ENCODE data around the gene SPARCL1.
"Not testable (repeated sequence)": the region's sequence is repeated elsewhere in the genome, so short reads cannot be mapped to it uniquely, and the experiment has no call there.

SPARCL1 gene

DNA sequence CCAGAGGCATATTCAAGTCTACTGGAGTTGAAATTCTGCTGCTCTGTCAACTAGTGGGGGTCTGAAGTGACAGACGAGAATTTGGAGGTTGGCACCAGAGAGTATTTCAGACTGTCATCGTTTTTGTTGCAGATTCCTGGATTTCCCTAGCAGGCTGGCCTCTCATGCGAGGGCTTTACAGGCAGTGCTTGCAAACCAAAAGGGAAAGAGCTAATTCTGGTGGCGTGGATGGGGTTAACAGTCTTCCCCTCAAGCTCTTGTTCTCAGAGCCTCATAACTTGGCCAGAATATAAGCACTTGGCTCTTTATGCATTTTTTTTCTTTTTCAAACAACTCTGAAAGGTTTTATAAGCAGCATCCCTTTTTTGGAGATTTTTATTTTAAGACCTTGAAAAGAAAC is at the start of gene SPARCL1:
SPARCL1 (minus strand) TSS at position 190 of the 400 bp plus-strand sequence. CDS start 29,802 bp downstream, outside the sequence.
- DNase-seq, result no peak

DNA sequence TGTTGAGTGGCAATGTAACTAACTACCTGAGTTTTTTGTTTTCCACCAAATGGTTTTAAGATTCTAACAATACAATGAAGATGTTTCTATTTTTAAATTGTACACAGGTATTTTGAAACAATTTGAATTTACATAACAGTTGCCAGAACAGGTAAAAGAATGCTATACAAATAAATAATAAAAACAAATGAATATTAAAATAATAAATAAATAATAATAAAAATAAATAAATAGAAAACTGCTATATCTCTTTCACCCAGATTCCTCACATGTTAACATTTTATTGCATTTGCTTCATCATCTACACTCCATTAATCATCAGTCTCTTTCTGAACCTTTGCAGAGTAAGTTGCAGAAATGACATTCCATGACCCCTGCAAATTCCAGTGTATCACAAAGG is 46.8 kb upstream of the SPARCL1 start:
- no peak for DNase-seq

GRCh38 chr4:87575408-87575807 is 46.2 kb upstream of the SPARCL1 start:
- DNase-seq, result peak; percentile 25

DNA sequence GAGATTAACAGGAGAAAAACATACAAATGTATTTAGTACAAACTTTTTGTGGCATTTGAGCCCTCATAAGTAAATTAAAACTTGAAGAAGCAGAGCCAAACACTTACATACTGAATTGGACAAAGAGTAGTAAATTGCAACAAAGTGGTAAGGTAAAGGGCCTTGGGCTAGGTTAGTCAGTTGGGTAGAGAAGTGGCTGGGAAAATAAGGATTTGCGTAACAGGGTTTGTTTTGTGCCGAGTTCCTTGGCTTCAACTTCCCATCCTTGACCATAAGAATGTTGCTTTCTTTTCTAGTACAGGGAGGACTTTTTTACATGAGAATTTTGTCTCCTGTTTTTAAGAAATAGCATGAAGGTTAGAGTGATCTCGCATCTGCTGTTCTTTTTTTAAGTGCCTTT is 45.8 kb upstream of the SPARCL1 start:
- DNase-seq, result no peak

GRCh38 chr4:87574376-87574775 is 45.2 kb upstream of the SPARCL1 start:
- not testable (repeated sequence) for DNase-seq

- DNase-seq, result peak; percentile 18
These were observed 41.2 kb upstream of the SPARCL1 start for GRCh38 chr4:87570290-87570805.

DNA sequence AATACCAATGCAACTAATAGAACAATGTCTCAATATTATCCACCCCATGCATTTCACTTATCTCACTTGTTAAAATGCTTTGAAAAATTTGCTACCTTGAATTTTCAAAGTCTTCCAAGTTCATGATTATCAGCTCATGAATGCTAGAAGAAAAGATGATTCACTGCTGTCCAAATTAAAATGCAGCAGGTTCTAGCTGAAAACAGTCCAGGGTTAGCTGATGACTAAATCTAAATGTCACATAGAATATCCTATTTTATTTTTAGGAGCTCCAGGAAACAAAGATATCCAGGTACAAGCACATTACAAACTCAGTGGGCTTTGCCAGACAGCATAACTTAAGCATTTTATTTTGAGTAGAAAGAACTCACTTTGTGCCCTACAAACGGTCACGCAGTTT is 38.0 kb upstream of the SPARCL1 start:
- no peak for DNase-seq

DNA sequence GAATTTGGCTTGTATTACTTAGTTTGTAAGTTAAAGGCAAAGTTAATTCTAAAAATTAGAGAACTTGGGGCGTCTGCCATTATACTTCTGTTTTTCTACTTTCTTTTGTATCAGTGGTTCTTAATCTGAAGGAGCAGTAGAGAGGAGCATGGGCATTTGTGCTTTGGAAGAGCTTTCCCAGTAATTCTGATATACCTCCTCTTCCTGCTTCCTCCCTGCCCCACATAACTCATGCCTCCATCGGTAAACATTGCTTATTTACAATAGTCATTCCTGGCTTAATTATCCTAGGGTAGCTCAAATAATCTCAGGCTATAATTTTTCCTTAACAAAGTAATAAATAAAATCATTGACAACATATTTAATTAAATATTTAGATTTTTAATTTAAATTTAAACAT is 37.1 kb upstream of the SPARCL1 start:
- no peak for DNase-seq

- DNase-seq, result no peak
These were observed 36.6 kb upstream of the SPARCL1 start for GRCh38 chr4:87565746-87566145.

DNA sequence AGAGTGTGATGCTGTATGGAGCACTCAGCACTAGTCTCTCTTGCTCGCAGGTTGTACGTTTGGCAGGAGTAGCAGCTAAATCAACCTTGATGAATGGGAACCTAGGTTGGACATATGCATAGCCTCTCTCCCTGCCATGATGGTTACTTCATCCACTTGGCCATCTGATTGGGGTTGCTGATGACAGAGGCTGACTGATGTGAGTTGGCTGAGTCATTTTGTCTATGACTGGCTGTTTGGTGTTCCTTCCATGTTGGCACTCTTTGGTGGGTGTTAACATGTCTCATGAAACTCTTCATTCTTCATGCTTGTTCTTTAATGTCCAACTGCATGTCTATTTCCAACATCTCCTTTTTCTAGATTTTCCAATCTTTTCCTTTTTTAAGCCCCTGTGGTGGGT is 31.6 kb upstream of the SPARCL1 start:
- peak; percentile 21 for DNase-seq

- DNase-seq, result peak; percentile 85
These were observed 30.1 kb upstream of the SPARCL1 start for GRCh38 chr4:87559090-87559837.

DNA sequence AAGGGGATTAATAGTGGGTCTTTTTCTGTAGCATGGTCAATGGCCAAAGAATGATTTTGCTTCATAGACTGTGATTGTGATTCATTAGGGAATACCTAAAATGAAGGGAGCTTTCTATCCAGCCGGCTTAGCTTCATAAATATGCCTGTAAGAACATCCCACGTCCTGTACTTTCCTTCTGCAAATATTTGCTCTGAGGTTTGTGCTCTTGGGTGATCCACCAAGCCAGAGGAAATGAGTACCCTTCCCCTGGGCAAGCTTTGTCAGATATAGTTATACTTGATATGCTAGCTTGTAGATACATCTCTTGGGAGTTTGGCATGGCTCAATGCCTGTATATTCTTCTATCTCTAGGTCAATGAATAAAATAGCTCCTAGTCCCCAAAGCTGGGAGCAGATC is 28.2 kb upstream of the SPARCL1 start:
- no peak for DNase-seq

DNA sequence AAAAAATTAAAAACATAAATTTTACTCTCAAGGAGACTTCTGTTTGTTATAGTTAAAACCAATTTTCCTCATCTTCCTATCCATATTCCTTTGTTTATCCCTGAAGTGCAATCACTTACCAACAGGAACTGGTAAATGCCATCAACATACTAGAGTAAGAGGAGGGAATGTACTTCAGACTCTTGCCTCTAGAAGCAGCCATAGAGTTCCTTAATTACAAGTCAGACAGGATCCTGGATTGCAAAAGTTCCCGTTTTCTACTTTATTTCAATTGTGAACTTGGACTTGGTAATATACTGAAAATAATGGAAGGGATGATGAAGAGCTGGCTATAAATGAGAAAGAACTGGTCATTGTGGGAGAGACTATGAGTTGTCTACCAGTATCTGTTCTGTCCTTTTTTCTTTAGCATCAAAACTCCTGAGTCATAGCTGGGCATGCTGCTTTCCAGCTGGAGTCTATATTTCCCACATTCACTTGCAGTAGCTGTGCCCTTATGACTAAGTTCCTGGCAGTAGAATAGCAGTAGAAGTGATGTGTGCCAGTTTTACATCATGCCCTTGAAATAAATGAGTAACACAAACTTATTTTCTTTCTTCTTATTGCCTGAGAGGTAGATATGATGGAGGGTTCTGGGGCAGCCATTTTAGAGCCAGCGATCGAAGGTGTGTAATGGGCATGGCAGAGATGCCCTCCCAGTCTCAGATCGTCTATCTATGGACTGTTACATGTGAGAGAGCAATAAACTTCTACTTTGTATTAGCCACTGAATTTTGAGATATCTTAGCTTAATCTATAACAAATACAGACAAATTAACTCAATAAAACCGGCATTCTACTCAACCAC is 26.8 kb upstream of the SPARCL1 start:
- DNase-seq, result peak; percentile 68

GRCh38 chr4:87553182-87553581 is 24.0 kb upstream of the SPARCL1 start:
- DNase-seq, result no peak

DNA sequence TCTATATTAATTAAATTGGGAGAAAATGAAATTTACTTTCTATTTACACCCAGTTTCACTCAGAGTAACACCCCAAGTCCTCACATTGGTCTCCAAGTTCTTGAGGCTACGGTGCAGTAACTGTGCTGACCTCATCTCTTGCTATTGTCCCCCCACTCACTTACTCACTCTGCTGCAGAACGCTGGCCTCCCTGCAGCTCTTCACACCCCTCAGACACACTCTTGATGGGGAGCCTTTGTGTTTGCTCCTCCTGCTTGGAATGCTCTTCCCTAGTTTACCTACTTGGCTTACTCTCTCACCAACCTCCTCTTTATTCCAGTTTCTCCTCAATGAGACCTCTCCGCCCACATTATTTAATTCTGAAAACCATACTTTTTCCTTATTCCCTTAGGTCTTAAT is 22.2 kb upstream of the SPARCL1 start:
- DNase-seq, result no peak

DNA sequence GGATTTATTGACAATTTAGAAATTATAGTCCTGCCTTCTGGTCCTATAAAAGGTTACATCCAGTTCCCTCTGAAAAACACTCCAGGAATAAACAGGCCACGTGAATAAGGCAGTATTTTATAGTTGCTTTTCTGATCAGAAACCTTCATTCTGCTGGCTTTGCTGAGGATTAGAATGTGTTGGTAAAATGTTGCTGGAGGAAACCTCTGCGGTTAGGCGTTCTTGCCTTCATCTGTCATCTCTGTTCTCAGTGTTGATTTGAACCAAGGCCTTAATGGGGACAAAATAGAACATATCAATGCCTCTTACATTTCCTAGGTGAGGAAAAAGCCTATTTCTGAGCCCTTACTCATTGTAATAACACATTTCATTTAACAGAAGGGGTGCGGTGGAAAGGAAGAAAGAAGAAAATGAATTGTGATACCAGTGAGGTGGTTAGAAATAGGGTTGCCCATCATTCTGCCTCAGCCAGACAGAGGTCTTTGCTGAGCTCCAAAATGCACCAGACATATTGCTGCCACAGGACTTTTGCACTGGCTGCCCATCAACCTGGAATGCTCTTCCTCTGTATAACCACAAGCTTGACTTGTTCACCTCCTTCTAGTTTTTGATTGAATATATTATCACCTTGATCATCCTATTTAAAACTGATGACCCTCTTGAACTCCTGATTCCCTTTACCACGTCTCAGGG is 18.0 kb upstream of the SPARCL1 start:
- no peak for DNase-seq

DNA sequence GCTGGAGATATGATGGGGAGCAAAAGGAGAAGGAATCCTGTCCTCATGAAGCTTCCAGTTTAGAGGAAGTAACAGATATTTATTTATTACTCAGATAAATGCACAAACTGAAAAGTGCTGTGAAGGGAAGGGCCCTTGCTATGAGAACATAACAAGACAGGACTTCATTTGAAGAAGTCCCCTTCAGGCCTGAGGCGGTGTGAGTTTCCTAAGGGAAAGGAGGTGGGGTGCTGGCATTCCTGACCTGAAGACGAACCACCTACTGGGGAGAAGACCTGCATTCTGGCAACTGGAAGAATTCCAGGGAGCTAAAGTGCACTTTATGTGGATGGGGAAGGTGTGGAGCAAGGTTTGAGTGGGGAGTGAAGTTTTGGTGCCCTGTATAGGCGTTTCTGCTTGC is 15.9 kb upstream of the SPARCL1 start:
- DNase-seq, result no peak

DNA sequence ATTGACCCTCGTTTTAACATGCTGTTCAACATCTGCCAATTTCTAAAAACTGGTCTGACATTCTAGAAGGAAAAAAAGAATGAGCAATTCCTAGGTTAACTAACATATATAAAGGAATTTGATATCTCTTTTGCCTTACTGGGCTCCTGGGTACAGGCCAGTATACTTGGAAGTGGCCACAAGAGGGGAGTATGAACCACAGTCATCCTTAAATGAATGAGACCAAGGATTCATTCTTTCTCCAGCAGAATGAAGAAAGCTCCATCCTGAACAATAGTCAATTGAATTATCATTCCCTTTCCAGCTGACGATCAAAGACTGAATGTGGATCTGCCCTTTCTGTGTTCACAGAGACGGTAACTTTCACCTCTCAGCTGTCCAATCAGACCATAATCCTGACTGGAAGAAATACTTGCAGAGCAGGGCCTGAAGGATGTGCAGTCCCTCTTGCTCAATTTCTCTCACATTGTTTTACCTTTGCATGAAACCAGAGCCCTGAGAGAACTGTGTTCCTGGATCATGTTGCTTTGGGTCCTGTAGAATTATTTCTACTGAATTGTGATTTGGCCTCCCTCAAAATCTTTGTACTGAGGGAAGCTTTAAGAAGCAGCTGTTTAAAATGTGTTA is 14.8 kb upstream of the SPARCL1 start:
- no peak for DNase-seq

DNA sequence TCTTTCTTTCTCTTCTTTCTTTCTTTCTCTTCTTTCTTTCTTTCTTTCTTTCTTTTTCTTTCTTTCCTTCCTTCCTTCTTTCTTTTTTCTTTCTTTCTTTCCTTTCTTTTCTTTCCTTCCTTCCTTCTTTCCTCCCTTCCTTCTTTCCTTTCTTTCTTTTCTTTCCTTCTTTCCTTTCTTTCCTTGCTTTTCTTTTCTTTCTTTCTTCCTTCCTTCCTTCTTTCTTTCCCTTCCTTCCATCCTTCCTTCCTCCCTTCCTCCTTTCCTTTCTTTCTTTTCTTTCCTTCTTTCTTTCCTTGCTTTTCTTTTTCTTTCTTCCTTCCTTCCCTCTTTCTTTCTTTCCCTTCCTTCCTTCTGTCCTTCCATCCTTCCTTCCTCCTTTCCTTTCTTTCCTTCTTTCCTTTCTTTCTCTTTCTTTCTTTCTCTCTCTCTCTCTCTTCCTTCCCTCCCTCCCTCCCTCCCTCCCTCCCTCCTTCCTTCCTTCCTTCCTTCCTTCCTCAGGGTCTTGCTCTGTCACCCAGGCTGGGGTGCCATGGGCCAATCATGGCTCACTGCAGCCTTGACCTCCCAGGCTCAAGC is 13.6 kb upstream of the SPARCL1 start:
- no peak for DNase-seq

- no peak for DNase-seq
These were observed 13.0 kb upstream of the SPARCL1 start for GRCh38 chr4:87541956-87542709.

DNA sequence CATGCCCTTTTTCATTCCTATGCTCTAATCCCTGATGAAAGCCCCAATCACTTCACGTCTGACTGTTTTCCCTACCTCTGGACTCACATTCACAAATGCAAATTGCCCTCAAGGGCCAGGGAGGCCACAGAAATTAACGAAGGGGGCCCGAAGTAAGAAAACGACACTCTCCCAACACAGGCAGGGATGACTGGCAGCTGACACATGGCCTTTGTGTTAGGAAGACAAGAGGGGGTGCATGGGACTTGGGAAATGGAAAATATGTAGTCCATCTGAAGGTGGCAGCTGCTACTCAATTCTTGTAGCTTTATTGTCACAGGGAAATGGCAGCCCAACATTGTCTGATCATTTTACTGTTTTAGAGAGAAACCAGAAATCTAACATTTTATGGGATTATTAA is 12.3 kb upstream of the SPARCL1 start:
- DNase-seq, result no peak
